ENCODE measurements around the gene C6orf58.
A peak's percentile ranks its signal among the peaks of the same experiment; 100 is the strongest.
"Not testable (repeated sequence)": the region's sequence is repeated elsewhere in the genome, so short reads cannot be mapped to it uniquely, and the experiment has no call there.

Gene C6orf58

GRCh38 chr6:127593456-127593855 is 16.5 kb downstream of the C6orf58 start:
- not testable (repeated sequence) for H2BK5ac ChIP-seq (ENCODE audit: low read length); H3K27ac ChIP-seq (ENCODE audit: low read depth, low read length); H4K8ac ChIP-seq (ENCODE audit: low read depth, low read length); H3K4ac ChIP-seq (ENCODE audit: low read depth, low read length); H3K4me1 ChIP-seq (ENCODE audit: control insufficient read depth, low read depth, low read length); H4K5ac ChIP-seq (ENCODE audit: low read length); H3K9ac ChIP-seq (ENCODE audit: low read length); H2BK120ac ChIP-seq (ENCODE audit: low read depth, low read length); H3K27me3 ChIP-seq (ENCODE audit: insufficient read depth, low read length, poor library complexity); H3K36me3 ChIP-seq (ENCODE audit: control insufficient read depth, insufficient read depth, low read length); H3K23ac ChIP-seq (ENCODE audit: low read length); DNase-seq; H3K18ac ChIP-seq (ENCODE audit: low read length); H2AK5ac ChIP-seq (ENCODE audit: low read length); H3K4me3 ChIP-seq (ENCODE audit: low read length); H3K4me2 ChIP-seq (ENCODE audit: low read length); H3K79me1 ChIP-seq (ENCODE audit: low read length); H3K79me2 ChIP-seq (ENCODE audit: control insufficient read depth, insufficient read depth, low read length); H2BK15ac ChIP-seq (replicated peaks; ENCODE audit: low read depth); H3K56ac ChIP-seq (ENCODE audit: low read length)
- WGBS (ENCODE audit: extremely low coverage, insufficient coverage, low lambda C conversion rate): no CpG with 5 or more reads among the region's 21 CpGs

DNA sequence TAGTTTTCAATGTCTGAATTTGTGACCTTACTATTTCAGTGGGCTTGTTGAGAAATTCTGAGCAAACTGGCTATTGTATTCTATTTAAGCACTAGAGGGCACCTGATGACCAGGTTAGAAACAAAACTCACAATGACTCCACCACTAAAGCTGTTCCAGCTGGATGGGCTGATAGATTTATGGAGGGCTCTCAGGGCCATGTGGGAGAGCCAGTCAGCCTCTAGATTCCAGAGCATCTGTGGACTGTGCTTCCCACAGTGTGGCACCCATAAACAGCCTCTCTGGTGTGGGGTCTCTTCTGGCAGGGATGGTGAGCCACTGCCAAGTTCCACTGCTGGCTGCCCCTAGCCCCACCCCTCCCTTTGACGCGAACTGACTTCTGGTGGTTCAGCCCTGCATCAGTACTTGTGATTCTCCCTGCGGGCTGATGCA is 29.2 kb downstream of the C6orf58 start:
- Histone ChIP-seq H3K9ac (ENCODE audit: low read length) (no peak overlapping the region), H3K27ac (ENCODE audit: low read depth, low read length) (no peak overlapping the region), H3K36me3 (ENCODE audit: control insufficient read depth, insufficient read depth, low read length) (no peaks in the 10 kb centered on the region), H3K23ac (ENCODE audit: low read length) (no peak overlapping the region), H3K79me1 (ENCODE audit: low read length) (no peaks in the 10 kb centered on the region), H3K27me3 (ENCODE audit: insufficient read depth, low read length, poor library complexity) (no peaks in the 10 kb centered on the region), H3K4me2 (ENCODE audit: low read length) (no peak overlapping the region), H3K18ac (ENCODE audit: low read length) (no peak overlapping the region), H2BK15ac (replicated peaks; ENCODE audit: low read depth) (no peak overlapping the region), H4K5ac (ENCODE audit: low read length) (no peak overlapping the region), H2AK5ac (ENCODE audit: low read length) (no peak overlapping the region), H2BK120ac (ENCODE audit: low read depth, low read length) (no peak overlapping the region), H4K8ac (ENCODE audit: low read depth, low read length) (no peak overlapping the region), H3K4ac (ENCODE audit: low read depth, low read length) (no peak overlapping the region), H2BK5ac (ENCODE audit: low read length) (no peak overlapping the region), H3K56ac (ENCODE audit: low read length) (no peak overlapping the region), H3K4me1 (ENCODE audit: control insufficient read depth, low read depth, low read length) (no peaks in the 10 kb centered on the region), H3K79me2 (ENCODE audit: control insufficient read depth, insufficient read depth, low read length) (no peaks in the 10 kb centered on the region), H3K4me3 (ENCODE audit: low read length) (no peak overlapping the region)
- DNase-seq: peak; percentile 80
- WGBS (ENCODE audit: extremely low coverage, insufficient coverage, low lambda C conversion rate): no CpG with 5 or more reads among the region's 3 CpGs

- H2BK120ac ChIP-seq (ENCODE audit: low read depth, low read length): no peak overlapping the region
Measured at GRCh38 chr6:127608554-127609270, 31.7 kb downstream of the C6orf58 start.

DNA sequence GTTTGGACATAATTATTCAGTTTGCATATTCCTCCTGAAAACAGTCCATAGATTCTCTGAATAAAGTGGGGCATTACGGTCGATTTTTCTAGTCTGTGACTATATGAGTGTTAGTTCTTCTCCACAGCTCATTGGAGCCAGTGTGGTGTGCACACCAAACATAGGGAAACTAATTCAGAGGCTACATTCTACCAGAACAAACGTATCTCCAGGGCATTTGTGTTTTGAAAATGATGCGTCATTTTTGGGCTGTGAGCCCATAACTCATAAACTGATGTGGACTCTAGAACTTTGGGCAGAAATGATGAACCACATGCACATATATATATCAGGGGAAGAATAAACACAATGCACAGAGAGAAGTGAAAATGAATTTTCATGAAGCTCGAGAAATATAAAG is 41.8 kb downstream of the C6orf58 start:
- H3K27me3 ChIP-seq (ENCODE audit: insufficient read depth, low read length, poor library complexity): no peaks in the 10 kb centered on the region
- H3K27ac ChIP-seq (ENCODE audit: low read depth, low read length): no peak overlapping the region
- H4K5ac ChIP-seq (ENCODE audit: low read length): no peak overlapping the region
- no peak overlapping the region for H2AK5ac ChIP-seq (ENCODE audit: low read length)
- H3K79me2 ChIP-seq (ENCODE audit: control insufficient read depth, insufficient read depth, low read length): no peaks in the 10 kb centered on the region
- no peaks in the 10 kb centered on the region for H3K4me1 ChIP-seq (ENCODE audit: control insufficient read depth, low read depth, low read length)
- no peak overlapping the region for H3K4ac ChIP-seq (ENCODE audit: low read depth, low read length)
- H4K8ac ChIP-seq (ENCODE audit: low read depth, low read length): no peak overlapping the region
- no peak overlapping the region for H2BK5ac ChIP-seq (ENCODE audit: low read length)
- no peak overlapping the region for H3K56ac ChIP-seq (ENCODE audit: low read length)
- H3K36me3 ChIP-seq (ENCODE audit: control insufficient read depth, insufficient read depth, low read length): no peaks in the 10 kb centered on the region
- no peak overlapping the region for H3K23ac ChIP-seq (ENCODE audit: low read length)
- no peaks in the 10 kb centered on the region for H3K79me1 ChIP-seq (ENCODE audit: low read length)
- no CpG with 5 or more reads among the region's 5 CpGs for WGBS (ENCODE audit: extremely low coverage, insufficient coverage, low lambda C conversion rate)
- no peak overlapping the region for H3K18ac ChIP-seq (ENCODE audit: low read length)
- no peak overlapping the region for H3K9ac ChIP-seq (ENCODE audit: low read length)
- H3K4me2 ChIP-seq (ENCODE audit: low read length): no peak overlapping the region
- no peak overlapping the region for H2BK15ac ChIP-seq (replicated peaks; ENCODE audit: low read depth)
- DNase-seq: no peak
- H2BK120ac ChIP-seq (ENCODE audit: low read depth, low read length): no peak overlapping the region
- H3K4me3 ChIP-seq (ENCODE audit: low read length): no peak overlapping the region

More at GRCh38 chr6:127608554-127609270, 31.7 kb downstream of the C6orf58 start:
- H3K9ac ChIP-seq (ENCODE audit: low read length): no peak overlapping the region
- H2BK15ac ChIP-seq (replicated peaks; ENCODE audit: low read depth): no peak overlapping the region
- no peak overlapping the region for H4K8ac ChIP-seq (ENCODE audit: low read depth, low read length)
- H4K5ac ChIP-seq (ENCODE audit: low read length): no peak overlapping the region
- WGBS (ENCODE audit: extremely low coverage, insufficient coverage, low lambda C conversion rate): no CpG with 5 or more reads among the region's 3 CpGs
- H3K79me2 ChIP-seq (ENCODE audit: control insufficient read depth, insufficient read depth, low read length): no peaks in the 10 kb centered on the region
- no peaks in the 10 kb centered on the region for H3K36me3 ChIP-seq (ENCODE audit: control insufficient read depth, insufficient read depth, low read length)
- no peak overlapping the region for H3K23ac ChIP-seq (ENCODE audit: low read length)
- H3K79me1 ChIP-seq (ENCODE audit: low read length): no peaks in the 10 kb centered on the region
- H3K27me3 ChIP-seq (ENCODE audit: insufficient read depth, low read length, poor library complexity): no peaks in the 10 kb centered on the region
- H3K4me2 ChIP-seq (ENCODE audit: low read length): no peak overlapping the region
- no peak overlapping the region for H3K4ac ChIP-seq (ENCODE audit: low read depth, low read length)
- H3K18ac ChIP-seq (ENCODE audit: low read length): no peak overlapping the region
- no peak overlapping the region for H3K4me3 ChIP-seq (ENCODE audit: low read length)
- no peaks in the 10 kb centered on the region for H3K4me1 ChIP-seq (ENCODE audit: control insufficient read depth, low read depth, low read length)
- H2BK5ac ChIP-seq (ENCODE audit: low read length): no peak overlapping the region
- no peak for DNase-seq
- H3K27ac ChIP-seq (ENCODE audit: low read depth, low read length): no peak overlapping the region
- H2AK5ac ChIP-seq (ENCODE audit: low read length): no peak overlapping the region
- H3K56ac ChIP-seq (ENCODE audit: low read length): no peak overlapping the region

GRCh38 chr6:127630800-127631199 is 53.8 kb downstream of the C6orf58 start:
- H2BK5ac ChIP-seq (ENCODE audit: low read length): no peak overlapping the region
- no CpG with 5 or more reads among the region's 1 CpG for WGBS (ENCODE audit: extremely low coverage, insufficient coverage, low lambda C conversion rate)
- no peak overlapping the region for H2BK120ac ChIP-seq (ENCODE audit: low read depth, low read length)
- no peak overlapping the region for H4K5ac ChIP-seq (ENCODE audit: low read length)
- no peak overlapping the region for H3K4me2 ChIP-seq (ENCODE audit: low read length)
- no peak overlapping the region for H3K9ac ChIP-seq (ENCODE audit: low read length)
- no peak for DNase-seq
- H3K27me3 ChIP-seq (ENCODE audit: insufficient read depth, low read length, poor library complexity): no peaks in the 10 kb centered on the region
- no peak overlapping the region for H3K23ac ChIP-seq (ENCODE audit: low read length)
- H3K4me1 ChIP-seq (ENCODE audit: control insufficient read depth, low read depth, low read length): no peaks in the 10 kb centered on the region
- no peak overlapping the region for H3K18ac ChIP-seq (ENCODE audit: low read length)
- H2AK5ac ChIP-seq (ENCODE audit: low read length): no peak overlapping the region
- H4K8ac ChIP-seq (ENCODE audit: low read depth, low read length): no peak overlapping the region
- no peak overlapping the region for H3K4me3 ChIP-seq (ENCODE audit: low read length)
- H3K79me1 ChIP-seq (ENCODE audit: low read length): no peaks in the 10 kb centered on the region
- no peak overlapping the region for H3K56ac ChIP-seq (ENCODE audit: low read length)
- H3K36me3 ChIP-seq (ENCODE audit: control insufficient read depth, insufficient read depth, low read length): no peaks in the 10 kb centered on the region
- H3K4ac ChIP-seq (ENCODE audit: low read depth, low read length): no peak overlapping the region
- H3K27ac ChIP-seq (ENCODE audit: low read depth, low read length): no peak overlapping the region
- no peak overlapping the region for H2BK15ac ChIP-seq (replicated peaks; ENCODE audit: low read depth)
- no peaks in the 10 kb centered on the region for H3K79me2 ChIP-seq (ENCODE audit: control insufficient read depth, insufficient read depth, low read length)

DNA sequence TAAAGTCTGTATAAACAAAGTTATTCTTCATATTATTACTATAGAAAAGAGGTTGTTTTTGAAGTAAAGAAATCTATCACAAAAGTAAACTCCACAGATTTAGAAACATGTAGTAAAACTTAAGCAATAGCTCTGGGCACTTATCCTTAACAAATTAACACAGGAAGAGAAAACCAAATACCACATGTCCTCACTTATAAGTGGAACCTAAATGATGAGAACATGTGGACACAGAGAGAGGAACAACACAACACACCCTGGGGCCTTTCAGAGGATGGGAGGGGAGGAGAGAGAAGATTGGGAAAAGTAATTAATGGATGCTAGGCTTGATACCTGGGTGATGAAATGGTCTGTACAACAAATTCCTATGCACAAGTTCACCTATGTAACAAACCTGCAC is 57.2 kb downstream of the C6orf58 start:
- no peak overlapping the region for H4K8ac ChIP-seq (ENCODE audit: low read depth, low read length)
- H3K56ac ChIP-seq (ENCODE audit: low read length): no peak overlapping the region
- no peak overlapping the region for H2BK120ac ChIP-seq (ENCODE audit: low read depth, low read length)
- H2AK5ac ChIP-seq (ENCODE audit: low read length): no peak overlapping the region
- H3K23ac ChIP-seq (ENCODE audit: low read length): no peak overlapping the region
- no peak overlapping the region for H3K4me3 ChIP-seq (ENCODE audit: low read length)
- no peak overlapping the region for H3K9ac ChIP-seq (ENCODE audit: low read length)
- H3K79me1 ChIP-seq (ENCODE audit: low read length): no peaks in the 10 kb centered on the region
- H3K4me2 ChIP-seq (ENCODE audit: low read length): no peak overlapping the region
- no peak overlapping the region for H3K18ac ChIP-seq (ENCODE audit: low read length)
- H3K27me3 ChIP-seq (ENCODE audit: insufficient read depth, low read length, poor library complexity): no peaks in the 10 kb centered on the region
- no peak overlapping the region for H4K5ac ChIP-seq (ENCODE audit: low read length)
- H2BK15ac ChIP-seq (replicated peaks; ENCODE audit: low read depth): no peak overlapping the region
- H3K4ac ChIP-seq (ENCODE audit: low read depth, low read length): no peak overlapping the region
- H2BK5ac ChIP-seq (ENCODE audit: low read length): no peak overlapping the region
- H3K79me2 ChIP-seq (ENCODE audit: control insufficient read depth, insufficient read depth, low read length): no peaks in the 10 kb centered on the region
- no peak for DNase-seq
- no peak overlapping the region for H3K27ac ChIP-seq (ENCODE audit: low read depth, low read length)
- no peaks in the 10 kb centered on the region for H3K36me3 ChIP-seq (ENCODE audit: control insufficient read depth, insufficient read depth, low read length)
- H3K4me1 ChIP-seq (ENCODE audit: control insufficient read depth, low read depth, low read length): no peaks in the 10 kb centered on the region
